Vagina (tissue), 2 donors: Measurements from ENCODE around the gene HMCN1.

Experiments used
- POLR2A ChIP-seq, 2 donors: fragments of 450-650 bp; IDR thresholded peaks; one replicate each; pipeline ENCODE4 v1.6.1; 2017; ENCODE audit warnings: antibody characterized with exemption in 2 of 2, mild to moderate bottlenecking in 2 of 2, moderate library complexity in 2 of 2
- POLR2AphosphoS5 ChIP-seq, 2 donors: sonication (generic); formaldehyde crosslinking; IDR thresholded peaks; one replicate each; pipeline ENCODE4 v1.9.0; 2017; ENCODE audit warnings: antibody characterized with exemption in 2 of 2, mild to moderate bottlenecking in 2 of 2, low read depth in 1 of 2; ENCODE audit not compliant: insufficient read depth in 1 of 2
- TF ChIP-seq, protein P1 (sequence below), 3 experiments: fragments of 450-650 bp in 2 of 3; fragments of 200-600 bp in 1 of 3; sonication (generic) in 1 of 3; IDR thresholded peaks; one replicate each; pipeline ENCODE4 v1.5.1; 2017 to 2019; ENCODE audit warnings: antibody characterized with exemption in 3 of 3, mild to moderate bottlenecking in 2 of 3, moderate library complexity in 2 of 3

DNA sequence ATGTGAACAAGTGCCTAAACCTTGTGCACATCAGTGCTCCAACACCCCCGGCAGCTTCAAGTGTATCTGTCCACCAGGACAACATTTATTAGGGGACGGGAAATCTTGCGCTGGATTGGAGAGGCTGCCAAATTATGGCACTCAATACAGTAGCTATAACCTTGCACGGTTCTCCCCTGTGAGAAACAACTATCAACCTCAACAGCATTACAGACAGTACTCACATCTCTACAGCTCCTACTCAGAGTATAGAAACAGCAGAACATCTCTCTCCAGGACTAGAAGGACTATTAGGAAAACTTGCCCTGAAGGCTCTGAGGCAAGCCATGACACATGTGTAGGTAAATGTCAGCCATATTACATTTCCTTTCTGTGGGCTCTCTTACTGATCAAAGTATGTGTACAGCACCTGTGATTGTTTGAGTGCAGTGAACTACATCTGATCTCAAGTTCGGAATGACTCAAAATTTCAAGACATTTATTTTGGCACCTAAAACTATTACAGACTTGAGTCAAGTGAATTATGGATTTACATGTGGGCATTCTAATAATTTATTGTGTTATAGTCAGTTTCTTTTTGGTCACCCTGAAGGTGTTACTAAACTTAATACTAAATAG lies 444.3 kb downstream of the HMCN1 start:
- TF ChIP-seq, protein P1, sequence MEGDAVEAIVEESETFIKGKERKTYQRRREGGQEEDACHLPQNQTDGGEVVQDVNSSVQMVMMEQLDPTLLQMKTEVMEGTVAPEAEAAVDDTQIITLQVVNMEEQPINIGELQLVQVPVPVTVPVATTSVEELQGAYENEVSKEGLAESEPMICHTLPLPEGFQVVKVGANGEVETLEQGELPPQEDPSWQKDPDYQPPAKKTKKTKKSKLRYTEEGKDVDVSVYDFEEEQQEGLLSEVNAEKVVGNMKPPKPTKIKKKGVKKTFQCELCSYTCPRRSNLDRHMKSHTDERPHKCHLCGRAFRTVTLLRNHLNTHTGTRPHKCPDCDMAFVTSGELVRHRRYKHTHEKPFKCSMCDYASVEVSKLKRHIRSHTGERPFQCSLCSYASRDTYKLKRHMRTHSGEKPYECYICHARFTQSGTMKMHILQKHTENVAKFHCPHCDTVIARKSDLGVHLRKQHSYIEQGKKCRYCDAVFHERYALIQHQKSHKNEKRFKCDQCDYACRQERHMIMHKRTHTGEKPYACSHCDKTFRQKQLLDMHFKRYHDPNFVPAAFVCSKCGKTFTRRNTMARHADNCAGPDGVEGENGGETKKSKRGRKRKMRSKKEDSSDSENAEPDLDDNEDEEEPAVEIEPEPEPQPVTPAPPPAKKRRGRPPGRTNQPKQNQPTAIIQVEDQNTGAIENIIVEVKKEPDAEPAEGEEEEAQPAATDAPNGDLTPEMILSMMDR (IDR thresholded peaks at IDR 0.05) = no peak
- TF ChIP-seq POLR2A (IDR thresholded peaks at IDR 0.05) (no peak), POLR2AphosphoS5 (IDR thresholded peaks at IDR 0.05; ENCODE audit: insufficient read depth in 1 of 2, low read depth in 1 of 2) (no peak)
